PFSK-1 (cell line): Measurements from ENCODE around the gene USP48.

Source experiments
- FOXP2 ChIP-seq: optimal IDR thresholded peaks from 2 replicates; pipeline ENCODE3; 2011; ENCODE audit warnings: borderline replicate concordance, control low read depth, inconsistent platforms; ENCODE audit not compliant: insufficient read depth; ENCODE audit errors: extremely low read length, extremely low read depth
- POLR2AphosphoS5 ChIP-seq: IDR thresholded peaks from 2 replicates; pipeline ENCODE4 v1.6.1; 2012; ENCODE audit warnings: low read depth, mild to moderate bottlenecking, control low read depth, low read length, moderate library complexity
- REST ChIP-seq, 2 experiments: IDR thresholded peaks; 2 replicates each; pipeline versions ENCODE4 v1.6.1 to v1.8.0; 2011 to 2012; ENCODE audit warnings: low read depth in 2 of 2, low read length in 2 of 2, control low read depth in 1 of 2, inconsistent platforms in 1 of 2, mild to moderate bottlenecking in 1 of 2, moderate library complexity in 1 of 2; ENCODE audit not compliant: insufficient read depth in 1 of 2
- SIN3A ChIP-seq: IDR thresholded peaks from 2 replicates; pipeline ENCODE4 v1.6.1; 2012; ENCODE audit warnings: mild to moderate bottlenecking, low read length, moderate library complexity, borderline replicate concordance; ENCODE audit not compliant: insufficient read depth

GRCh38 chr1:21654209-21654608 is 128.7 kb downstream of the USP48 start:
- no peak for TF ChIP-seq POLR2AphosphoS5
- no peak for TF ChIP-seq REST (IDR thresholded peaks at IDR 0.05; ENCODE audit: insufficient read depth in 1 of 2, low read depth in 2 of 2, low read length in 2 of 2)
- no peak for TF ChIP-seq FOXP2
- no peak for TF ChIP-seq SIN3A
